Thoracic aorta (tissue), 2 donors: Measurements from ENCODE around the gene TFDP2. TPM values are rescaled to one million over a fixed set of nuclear protein-coding genes. Genes with fewer than 3 reads are reported as not detected.

ENCODE experiments used
- ATAC-seq: fragments of 150-250 bp; one replicate; pipeline ENCODE4 v1.8.0; 2017; ENCODE audit warnings: low read depth; ENCODE audit not compliant: insufficient number of reproducible peaks, low FRiP score
- DNase-seq: peaks from one replicate; pipeline ENCODE4 v3.0.0-alpha.2; 2020; ENCODE audit warnings: low spot score
- H3K27ac ChIP-seq, 2 donors: fragments of 200-600 bp; sonication (generic); 1 replicate in 1 of 2; 2 replicates in 1 of 2; pipeline ENCODE4 v1.5.1; 2016; ENCODE audit warnings: mild to moderate bottlenecking in 2 of 2, moderate library complexity in 2 of 2
- H3K27me3 ChIP-seq: fragments of 200-600 bp; sonication (generic); replicated peaks from 2 replicates; pipeline ENCODE4 v1.6.0; 2016; ENCODE audit warnings: mild to moderate bottlenecking; ENCODE audit not compliant: insufficient read depth
- H3K36me3 ChIP-seq: fragments of 200-600 bp; sonication (generic); one replicate; pipeline ENCODE4 v1.5.1; 2016
- H3K4me1 ChIP-seq, 2 donors: fragments of 200-600 bp; sonication (generic); 1 replicate in 1 of 2; 2 replicates in 1 of 2; pipeline versions ENCODE4 v1.5.1 to v1.6.0; 2016; ENCODE audit warnings: low read depth in 2 of 2, mild to moderate bottlenecking in 1 of 2; ENCODE audit not compliant: control insufficient read depth in 1 of 2
- H3K4me3 ChIP-seq: fragments of 200-600 bp; sonication (generic); 2 replicates; pipeline ENCODE4 v1.5.1; 2016; ENCODE audit warnings: mild to moderate bottlenecking
- H3K9me3 ChIP-seq: fragments of 200-600 bp; sonication (generic); 2 replicates; pipeline ENCODE4 v1.5.1; 2016
- total RNA-seq, 2 donors: library from RNA; depleted of rRNA; stranded (reverse); fragments of >200 nt; gene quantifications; one replicate each; pipeline versions ENCODE4 v1.1.0 to v1.2.3, GENCODE V29; 2016
- TF ChIP-seq, protein P1 (sequence below): fragments of 200-600 bp; sonication (generic); IDR thresholded peaks from one replicate; pipeline ENCODE4 v1.5.1; 2019; ENCODE audit warnings: antibody characterized with exemption

Gene TFDP2
- total RNA-seq, 2 donors from 2014 or later: 29.2 to 210 TPM

DNA sequence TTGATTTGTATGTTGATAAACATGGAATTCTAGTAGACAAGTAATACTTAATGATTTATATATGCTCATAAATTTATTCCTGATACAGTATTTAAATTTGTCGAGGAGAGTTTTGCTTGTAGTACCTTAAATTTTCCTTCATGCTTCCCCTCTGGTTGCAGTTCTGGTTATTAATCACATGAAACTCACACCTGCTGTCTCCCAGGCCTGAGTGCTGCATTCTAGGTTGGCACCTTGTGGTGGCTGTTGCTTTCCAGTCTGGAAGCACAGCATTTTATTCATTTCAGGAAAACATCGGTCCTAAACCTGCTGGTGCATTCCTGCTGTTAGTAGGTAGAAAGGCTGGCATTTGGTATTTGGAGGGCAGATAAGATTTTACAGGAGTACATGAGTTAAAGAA, 228.0 kb downstream of the TFDP2 start:
- no peaks in the 10 kb centered on the region for H3K4me1 ChIP-seq
- H3K9me3 ChIP-seq: no peaks in the 10 kb centered on the region
- no peaks in the 10 kb centered on the region for H3K27me3 ChIP-seq
- DNase-seq (no peak), ATAC-seq (no peak)
- H3K36me3 ChIP-seq: peaks cover 3% of the 10 kb centered on the region
- H3K27ac ChIP-seq: no peak overlapping the region
- TF ChIP-seq, protein P1, sequence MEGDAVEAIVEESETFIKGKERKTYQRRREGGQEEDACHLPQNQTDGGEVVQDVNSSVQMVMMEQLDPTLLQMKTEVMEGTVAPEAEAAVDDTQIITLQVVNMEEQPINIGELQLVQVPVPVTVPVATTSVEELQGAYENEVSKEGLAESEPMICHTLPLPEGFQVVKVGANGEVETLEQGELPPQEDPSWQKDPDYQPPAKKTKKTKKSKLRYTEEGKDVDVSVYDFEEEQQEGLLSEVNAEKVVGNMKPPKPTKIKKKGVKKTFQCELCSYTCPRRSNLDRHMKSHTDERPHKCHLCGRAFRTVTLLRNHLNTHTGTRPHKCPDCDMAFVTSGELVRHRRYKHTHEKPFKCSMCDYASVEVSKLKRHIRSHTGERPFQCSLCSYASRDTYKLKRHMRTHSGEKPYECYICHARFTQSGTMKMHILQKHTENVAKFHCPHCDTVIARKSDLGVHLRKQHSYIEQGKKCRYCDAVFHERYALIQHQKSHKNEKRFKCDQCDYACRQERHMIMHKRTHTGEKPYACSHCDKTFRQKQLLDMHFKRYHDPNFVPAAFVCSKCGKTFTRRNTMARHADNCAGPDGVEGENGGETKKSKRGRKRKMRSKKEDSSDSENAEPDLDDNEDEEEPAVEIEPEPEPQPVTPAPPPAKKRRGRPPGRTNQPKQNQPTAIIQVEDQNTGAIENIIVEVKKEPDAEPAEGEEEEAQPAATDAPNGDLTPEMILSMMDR: no peak
- no peak overlapping the region for H3K4me3 ChIP-seq

DNA sequence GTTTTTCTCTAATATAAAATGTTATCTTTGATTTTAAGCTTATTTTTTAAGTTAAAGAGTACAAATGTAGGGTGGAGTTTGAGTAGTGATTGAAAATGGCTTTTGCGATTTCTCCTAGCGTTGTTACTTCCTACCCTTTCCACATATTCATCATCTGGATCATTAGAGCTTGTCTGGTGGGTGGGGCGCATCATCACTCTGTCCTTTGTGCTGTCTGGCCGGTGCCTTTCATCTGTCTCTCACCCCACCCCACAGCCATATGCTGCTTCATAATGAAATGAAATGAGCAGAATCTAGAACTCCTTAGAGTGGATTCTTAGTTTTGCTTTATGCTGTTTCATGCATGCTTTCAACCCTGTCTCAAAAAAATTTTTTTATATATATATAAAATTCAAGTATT, 228.6 kb downstream of the TFDP2 start:
- TF ChIP-seq, protein P1: no peak
- ATAC-seq (no peak), DNase-seq (no peak)
- Histone ChIP-seq H3K27me3 (no peaks in the 10 kb centered on the region), H3K27ac (no peak overlapping the region), H3K9me3 (no peaks in the 10 kb centered on the region), H3K36me3 (peaks cover 3% of the 10 kb centered on the region), H3K4me1 (no peaks in the 10 kb centered on the region), H3K4me3 (no peak overlapping the region)

DNA sequence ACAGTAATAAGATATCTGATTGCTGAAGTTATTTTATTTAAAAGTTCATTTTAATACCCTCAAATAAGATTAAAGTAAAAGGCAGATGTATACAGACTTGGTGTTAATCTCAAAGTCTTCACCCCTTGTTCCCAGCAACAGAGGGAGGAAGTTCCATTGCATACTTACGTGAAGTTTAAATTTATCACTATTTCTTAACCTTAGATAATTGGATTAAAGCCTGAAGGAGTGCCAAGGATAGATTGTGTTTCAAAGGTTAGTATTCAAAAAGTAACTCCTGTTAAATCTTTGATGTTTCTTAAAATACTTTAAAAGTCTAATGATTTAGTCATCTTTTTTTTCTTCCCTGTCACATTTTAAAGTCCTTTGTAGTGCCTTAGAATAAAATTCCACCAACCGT, 233.6 kb downstream of the TFDP2 start:
- Histone ChIP-seq H3K27ac (no peak overlapping the region), H3K4me1 (no peaks in the 10 kb centered on the region), H3K36me3 (peaks cover 3% of the 10 kb centered on the region), H3K27me3 (no peaks in the 10 kb centered on the region), H3K9me3 (no peaks in the 10 kb centered on the region), H3K4me3 (no peak overlapping the region)
- DNase-seq (no peak), ATAC-seq (no peak)
- TF ChIP-seq, protein P1: no peak

DNA sequence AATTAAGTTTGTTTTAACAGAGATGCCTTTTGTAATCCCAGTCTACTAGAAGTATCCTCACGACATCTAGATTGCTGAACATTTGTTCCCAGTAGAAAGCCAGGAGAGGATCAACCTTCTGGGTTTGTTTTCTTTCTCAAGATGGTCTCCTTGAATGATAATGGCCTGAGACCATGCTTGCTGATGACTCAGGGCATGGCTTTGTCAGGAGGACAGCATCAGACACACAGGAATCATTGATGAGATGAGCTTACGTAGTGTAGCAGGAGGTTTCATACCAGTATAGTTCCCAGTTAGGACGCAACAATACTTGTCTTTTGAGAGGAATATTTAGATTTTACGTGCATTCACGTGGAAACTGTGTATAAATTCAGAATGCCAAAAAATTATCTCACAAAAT, 234.3 kb downstream of the TFDP2 start:
- Histone ChIP-seq H3K4me1 (no peaks in the 10 kb centered on the region), H3K27me3 (no peaks in the 10 kb centered on the region), H3K36me3 (peaks cover 1% of the 10 kb centered on the region), H3K27ac (no peak overlapping the region), H3K4me3 (no peak overlapping the region), H3K9me3 (no peaks in the 10 kb centered on the region)
- DNase-seq: no peak
- TF ChIP-seq, protein P1: no peak
- ATAC-seq: no peak

DNA sequence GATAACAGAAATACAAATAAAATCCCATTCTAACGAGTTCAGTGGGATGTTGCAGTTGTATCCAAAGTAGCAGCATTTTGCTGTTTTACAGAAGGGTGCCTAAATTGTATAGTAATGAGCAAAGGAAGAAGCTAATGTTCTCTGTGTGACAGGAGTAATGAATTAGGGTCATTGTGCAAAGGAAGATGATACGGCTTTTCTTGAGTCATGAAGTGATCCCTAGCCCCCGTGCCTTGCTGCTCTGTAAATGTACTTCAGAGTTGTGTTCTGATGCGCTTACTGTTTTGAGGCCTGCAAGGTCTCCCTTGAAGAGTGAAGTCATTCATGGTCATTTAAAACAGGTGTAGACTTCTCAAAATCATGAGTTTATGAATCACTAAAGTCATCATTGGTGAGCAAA, 235.0 kb downstream of the TFDP2 start:
- no peak overlapping the region for H3K4me3 ChIP-seq
- H3K9me3 ChIP-seq: no peaks in the 10 kb centered on the region
- no peaks in the 10 kb centered on the region for H3K27me3 ChIP-seq
- DNase-seq (no peak), ATAC-seq (no peak)
- H3K27ac ChIP-seq: no peak overlapping the region
- H3K36me3 ChIP-seq: peaks cover under 1% of the 10 kb centered on the region
- TF ChIP-seq, protein P1: no peak
- no peaks in the 10 kb centered on the region for H3K4me1 ChIP-seq
